ENCODE results near the gene ERI3. TPM values are rescaled to one million over a fixed set of nuclear protein-coding genes. Genes with fewer than 3 reads are reported as not detected.
A peak's percentile ranks its signal among the peaks of the same experiment; 100 is the strongest.

The ERI3 gene
- total and polyA plus RNA-seq, 9 of the 15 experiments (the other 6 are each of a cell fraction or from before 2014, with no cell fraction given) = 47.8 to 93.4 (median 67.2) TPM

DNA sequence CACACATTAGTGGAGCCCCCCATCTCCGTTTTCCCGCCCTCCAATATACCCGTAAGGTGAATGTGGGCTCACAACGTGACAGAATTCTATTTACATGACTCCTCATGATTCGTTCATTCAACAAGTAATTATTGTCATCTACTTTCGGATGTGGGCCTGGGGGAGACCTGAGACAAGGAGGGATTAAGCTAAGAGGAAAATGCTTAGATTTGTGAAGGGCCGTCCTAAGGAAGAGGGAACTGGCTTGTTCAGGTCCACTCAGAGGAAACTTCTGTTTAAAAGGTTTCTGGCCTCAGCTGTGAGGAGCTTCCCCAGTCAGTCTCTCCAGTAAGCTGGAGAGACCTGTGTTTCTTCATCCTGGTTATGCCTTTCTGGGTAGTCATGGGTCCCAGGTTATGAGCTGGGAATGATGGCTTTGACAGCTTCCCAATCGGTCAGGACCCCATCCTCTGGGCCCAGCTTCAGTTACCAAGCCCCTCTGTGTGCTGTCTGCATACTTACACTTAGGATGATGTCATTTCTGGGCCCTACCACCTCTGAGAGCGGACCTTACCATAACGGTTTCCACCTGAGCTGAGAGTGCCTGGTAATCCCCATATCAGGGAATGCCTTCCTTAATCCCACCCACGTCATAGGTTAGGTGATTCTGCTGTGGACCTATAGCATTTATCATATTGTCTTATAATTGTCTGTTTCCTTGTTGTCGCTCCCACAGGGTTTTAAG, 687 bp upstream of the ERI3 start (continued):
- TF ChIP-seq GTF3C2 (IDR thresholded peaks at IDR 0.05; ENCODE audit: borderline replicate concordance, extremely low read depth, insufficient read length) = no peak
- TF ChIP-seq PTBP1 (IDR thresholded peaks at IDR 0.05; ENCODE audit: low read depth, low read length) = no peak
- no peak for TF ChIP-seq CBFA2T3 (IDR thresholded peaks at IDR 0.05)
- TF ChIP-seq CREB3 (tag; conservative IDR thresholded peaks at IDR 0.05; ENCODE audit: low read depth) = no peak
- TF ChIP-seq SMC3 (conservative IDR thresholded peaks at IDR 0.05; ENCODE audit: insufficient read depth, low read depth, low read length) = no peak
- TF ChIP-seq MLX (CRISPR knock-in tag; conservative IDR thresholded peaks at IDR 0.05) = 0 out of 4 replicates have a peak, but pooled peaks of 1 of the 2 experiments have one; percentile 41
- no peak for TF ChIP-seq ZBTB1 (CRISPR knock-in tag; IDR thresholded peaks at IDR 0.05; ENCODE audit: borderline replicate concordance, low read depth)
- TF ChIP-seq ATF7 (IDR thresholded peaks at IDR 0.05) = peak; percentile 88
- no peak for TF ChIP-seq ZNF668 (CRISPR knock-in tag; IDR thresholded peaks at IDR 0.05)
- TF ChIP-seq HMG20B (CRISPR knock-in tag; IDR thresholded peaks at IDR 0.05) = no peak
- no peak for TF ChIP-seq SRSF9 (IDR thresholded peaks at IDR 0.05; ENCODE audit: borderline replicate concordance, low read depth, low read length)
- TF ChIP-seq SPI1 (IDR thresholded peaks at IDR 0.05; ENCODE audit: borderline replicate concordance, low read depth, low read length) = 0 out of 2 replicates have a peak, but pooled peaks have one; percentile 0
- TF ChIP-seq, protein P1, sequence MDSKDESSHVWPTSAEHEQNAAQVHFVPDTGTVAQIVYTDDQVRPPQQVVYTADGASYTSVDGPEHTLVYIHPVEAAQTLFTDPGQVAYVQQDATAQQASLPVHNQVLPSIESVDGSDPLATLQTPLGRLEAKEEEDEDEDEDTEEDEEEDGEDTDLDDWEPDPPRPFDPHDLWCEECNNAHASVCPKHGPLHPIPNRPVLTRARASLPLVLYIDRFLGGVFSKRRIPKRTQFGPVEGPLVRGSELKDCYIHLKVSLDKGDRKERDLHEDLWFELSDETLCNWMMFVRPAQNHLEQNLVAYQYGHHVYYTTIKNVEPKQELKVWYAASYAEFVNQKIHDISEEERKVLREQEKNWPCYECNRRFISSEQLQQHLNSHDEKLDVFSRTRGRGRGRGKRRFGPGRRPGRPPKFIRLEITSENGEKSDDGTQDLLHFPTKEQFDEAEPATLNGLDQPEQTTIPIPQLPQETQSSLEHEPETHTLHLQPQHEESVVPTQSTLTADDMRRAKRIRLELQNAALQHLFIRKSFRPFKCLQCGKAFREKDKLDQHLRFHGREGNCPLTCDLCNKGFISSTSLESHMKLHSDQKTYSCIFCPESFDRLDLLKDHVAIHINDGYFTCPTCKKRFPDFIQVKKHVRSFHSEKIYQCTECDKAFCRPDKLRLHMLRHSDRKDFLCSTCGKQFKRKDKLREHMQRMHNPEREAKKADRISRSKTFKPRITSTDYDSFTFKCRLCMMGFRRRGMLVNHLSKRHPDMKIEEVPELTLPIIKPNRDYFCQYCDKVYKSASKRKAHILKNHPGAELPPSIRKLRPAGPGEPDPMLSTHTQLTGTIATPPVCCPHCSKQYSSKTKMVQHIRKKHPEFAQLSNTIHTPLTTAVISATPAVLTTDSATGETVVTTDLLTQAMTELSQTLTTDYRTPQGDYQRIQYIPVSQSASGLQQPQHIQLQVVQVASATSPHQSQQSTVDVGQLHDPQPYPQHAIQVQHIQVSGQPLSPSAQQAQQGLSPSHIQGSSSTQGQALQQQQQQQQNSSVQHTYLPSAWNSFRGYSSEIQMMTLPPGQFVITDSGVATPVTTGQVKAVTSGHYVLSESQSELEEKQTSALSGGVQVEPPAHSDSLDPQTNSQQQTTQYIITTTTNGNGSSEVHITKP (IDR thresholded peaks at IDR 0.05; ENCODE audit: partially characterized antibody) = peak; percentile 90
- peak; percentile 80 for TF ChIP-seq ATF3 (IDR thresholded peaks at IDR 0.05)
- no peak for TF ChIP-seq ATF3 (CRISPR knock-in tag; conservative IDR thresholded peaks at IDR 0.05)
- peak; percentile 60; the same call in 1 of the 2 replicates for TF ChIP-seq OTX1 (CRISPR knock-in tag; IDR thresholded peaks at IDR 0.05)
- TF ChIP-seq EP400 (IDR thresholded peaks at IDR 0.05) = no peak
- no peak; the same call in 1 of the 2 replicates for TF ChIP-seq ZNF143 (CRISPR knock-in tag; IDR thresholded peaks at IDR 0.05)
